Ectodermal cell (in vitro differentiated cells): Measurements from ENCODE around the gene C20orf204.

Experiments used
- H3K27ac ChIP-seq: 2 replicates; pipeline ENCODE4 v1.7.0; 2013; ENCODE audit warnings: mild to moderate bottlenecking, low read depth, low read length; ENCODE audit not compliant: insufficient read depth, poor library complexity, severe bottlenecking
- H3K27me3 ChIP-seq: 2 replicates; pipeline ENCODE4 v1.7.0; 2013; ENCODE audit warnings: mild to moderate bottlenecking, low read length; ENCODE audit not compliant: insufficient read depth, control insufficient read depth, poor library complexity, severe bottlenecking
- H3K36me3 ChIP-seq: one replicate; pipeline ENCODE4 v1.7.0; 2013; ENCODE audit warnings: low read length; ENCODE audit not compliant: control insufficient read depth, insufficient read depth
- H3K4me1 ChIP-seq: one replicate; pipeline ENCODE4 v1.7.0; 2013; ENCODE audit warnings: low read length; ENCODE audit not compliant: control insufficient read depth, insufficient read depth
- H3K4me3 ChIP-seq: 2 replicates; pipeline ENCODE4 v1.7.0; 2013; ENCODE audit warnings: low read depth, low read length, control low read depth; ENCODE audit not compliant: insufficient read depth
- H3K9me3 ChIP-seq: 2 replicates; pipeline ENCODE4 v1.7.0; 2013; ENCODE audit warnings: mild to moderate bottlenecking, low read length, moderate library complexity; ENCODE audit not compliant: control insufficient read depth
- WGBS, 2 experiments: methylation state at CpG; one replicate each; pipeline ENCODE4 v1.1.7; 2013; ENCODE audit warnings: missing lambda C conversion rate in 2 of 2; 5-methylcytosine and 5-hydroxymethylcytosine counted together

The C20orf204 gene

DNA sequence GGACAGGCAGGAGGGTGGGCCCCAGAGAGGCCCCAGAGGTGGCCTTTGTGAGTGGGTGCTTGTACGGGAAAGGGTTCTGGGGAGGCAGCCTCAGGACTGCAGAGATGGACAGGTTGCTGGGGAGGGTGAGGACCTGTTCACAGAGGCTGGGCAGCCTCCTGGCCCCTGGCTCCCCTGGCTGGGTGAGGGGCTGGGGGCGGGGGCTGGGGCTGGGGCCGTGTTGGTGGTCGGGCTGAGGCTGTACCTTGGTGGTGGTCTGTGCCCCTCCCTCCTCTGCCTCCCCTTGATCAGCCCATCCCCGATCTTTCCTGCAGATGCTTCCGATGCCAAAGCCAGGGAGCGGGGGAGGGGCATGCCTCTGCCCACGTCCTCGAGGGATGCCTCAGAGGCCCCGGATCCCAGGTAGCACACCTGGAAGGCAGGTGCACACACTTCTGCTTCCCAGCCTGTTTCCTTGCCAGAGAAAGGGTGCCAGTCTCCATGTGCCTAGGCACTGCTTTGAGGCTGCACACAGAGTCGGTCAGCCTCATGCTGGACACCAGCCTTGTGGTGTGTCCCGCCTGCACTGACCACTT is 31.8 kb downstream of the C20orf204 start:
- Histone ChIP-seq H3K4me1 (peaks cover 7% of the 10 kb centered on the region), H3K36me3 (no peaks in the 10 kb centered on the region), H3K4me3 (no peak overlapping the region), H3K9me3 (no peaks in the 10 kb centered on the region), H3K27ac (no peak overlapping the region), H3K27me3 (peaks cover 4% of the 10 kb centered on the region)
- 85 to 86% methylated on average over 12 of the region's 12 CpGs for WGBS, 2 experiments

DNA sequence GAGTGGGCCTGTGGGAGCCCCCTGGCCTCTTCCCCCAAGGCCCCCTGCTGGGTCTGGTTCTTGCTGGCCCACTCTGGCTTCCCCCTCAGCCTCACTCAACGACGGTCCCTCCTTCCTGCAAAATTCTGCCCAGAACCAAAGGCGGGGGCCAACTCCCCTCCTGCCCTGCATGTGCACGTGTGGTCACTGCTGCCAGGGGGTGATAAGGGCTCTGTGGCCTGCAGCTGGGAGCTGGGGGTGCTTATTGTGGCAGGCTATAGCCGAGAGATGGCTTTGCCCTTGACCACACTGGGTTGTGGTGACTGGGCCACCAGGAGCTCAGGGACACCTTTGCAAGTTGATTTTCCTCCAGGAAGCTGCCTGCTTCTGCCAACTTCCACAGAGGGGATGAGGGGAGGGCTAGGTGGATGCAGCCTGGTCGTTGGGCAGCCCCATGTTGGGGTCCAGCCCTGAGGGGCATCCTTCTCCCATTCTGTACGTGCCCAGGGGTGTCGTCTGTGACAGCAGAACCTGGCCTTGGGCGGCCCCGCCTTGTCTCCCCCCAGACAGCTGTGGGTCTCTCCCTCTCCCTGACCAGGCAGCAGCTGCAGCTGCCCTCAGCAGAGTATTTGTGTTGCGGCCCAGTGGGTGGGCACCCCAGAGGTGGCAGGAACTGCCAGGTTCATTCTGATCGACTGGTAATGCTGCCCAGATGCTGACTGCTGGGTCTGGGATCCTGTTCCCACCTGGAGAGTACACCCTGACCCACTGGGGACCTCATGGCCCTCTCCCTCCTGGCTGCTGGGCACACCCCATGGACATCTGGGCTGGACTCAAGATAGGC is 32.6 kb downstream of the C20orf204 start:
- Histone ChIP-seq H3K27me3 (peaks cover 2% of the 10 kb centered on the region), H3K27ac (no peak overlapping the region), H3K4me3 (no peak overlapping the region), H3K4me1 (peaks cover 7% of the 10 kb centered on the region), H3K36me3 (no peaks in the 10 kb centered on the region), H3K9me3 (no peaks in the 10 kb centered on the region)
- 86 to 88% methylated on average over 12 of the region's 12 CpGs for WGBS, 2 experiments

DNA sequence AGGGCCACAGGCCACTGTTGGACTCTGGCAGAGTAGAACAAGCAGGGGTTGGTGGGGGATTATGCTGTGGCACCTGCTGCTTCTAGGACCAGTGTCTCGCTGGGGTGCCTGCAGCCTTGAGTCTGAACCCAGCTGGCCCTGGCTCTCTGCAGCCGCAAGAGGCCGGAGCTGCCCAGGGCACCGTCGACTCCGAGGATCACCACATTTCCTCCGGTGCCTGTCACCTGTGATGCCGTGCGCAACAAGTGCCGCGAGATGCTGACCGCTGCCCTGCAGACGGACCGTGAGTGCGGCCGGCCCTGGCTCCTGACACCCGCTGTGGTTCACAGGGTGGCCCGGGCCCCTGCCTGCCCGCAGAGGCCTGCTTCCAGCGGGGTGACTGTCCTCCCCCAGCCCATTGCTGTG is 33.2 kb downstream of the C20orf204 start:
- WGBS, 2 experiments, result 93% methylated on average over 20 of the region's 20 CpGs
- Histone ChIP-seq H3K4me1 (peaks cover 2% of the 10 kb centered on the region), H3K4me3 (no peak overlapping the region)

DNA sequence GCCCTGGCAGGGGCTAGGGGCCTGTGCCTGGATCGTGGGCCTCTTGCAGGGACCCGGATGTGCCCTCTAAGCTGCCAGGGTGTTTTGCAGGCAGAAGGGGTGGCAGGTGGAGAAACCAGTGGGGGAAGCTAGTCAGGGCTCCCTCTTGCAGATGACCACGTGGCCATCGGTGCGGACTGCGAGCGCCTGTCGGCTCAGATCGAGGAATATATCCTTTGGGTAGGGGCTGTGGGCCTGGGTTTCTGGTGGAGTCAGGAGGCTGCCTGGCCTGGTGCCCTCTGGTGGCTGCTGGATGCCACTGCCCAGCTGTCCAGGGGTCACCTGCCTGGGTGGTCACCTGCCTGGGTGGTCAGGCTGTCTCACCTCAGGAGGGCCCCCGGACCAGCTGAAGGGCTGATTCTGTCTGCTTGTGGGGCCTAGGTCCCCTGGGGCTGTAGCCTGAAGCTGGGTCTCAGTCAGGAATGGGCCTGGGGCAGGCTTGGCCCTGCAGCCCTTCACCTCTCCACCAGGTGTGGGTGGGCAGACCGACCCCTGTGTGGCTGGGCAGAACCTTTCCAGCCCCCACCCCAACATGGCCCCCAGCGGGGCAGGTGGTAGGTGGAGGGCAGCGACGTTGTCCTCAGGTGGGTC is 33.7 kb downstream of the C20orf204 start:
- no peaks in the 10 kb centered on the region for H3K27me3 ChIP-seq
- H3K9me3 ChIP-seq, result no peaks in the 10 kb centered on the region
- H3K36me3 ChIP-seq, result no peaks in the 10 kb centered on the region
- no peaks in the 10 kb centered on the region for H3K4me1 ChIP-seq
- H3K4me3 ChIP-seq, result no peak overlapping the region
- H3K27ac ChIP-seq, result no peak overlapping the region
- WGBS, 2 experiments, result 67 to 68% methylated on average over 14 of the region's 14 CpGs

More for the DNA sequence above, 33.2 kb downstream of the C20orf204 start:
- Histone ChIP-seq H3K27ac (no peak overlapping the region), H3K9me3 (no peaks in the 10 kb centered on the region), H3K27me3 (no peaks in the 10 kb centered on the region), H3K36me3 (no peaks in the 10 kb centered on the region)

DNA sequence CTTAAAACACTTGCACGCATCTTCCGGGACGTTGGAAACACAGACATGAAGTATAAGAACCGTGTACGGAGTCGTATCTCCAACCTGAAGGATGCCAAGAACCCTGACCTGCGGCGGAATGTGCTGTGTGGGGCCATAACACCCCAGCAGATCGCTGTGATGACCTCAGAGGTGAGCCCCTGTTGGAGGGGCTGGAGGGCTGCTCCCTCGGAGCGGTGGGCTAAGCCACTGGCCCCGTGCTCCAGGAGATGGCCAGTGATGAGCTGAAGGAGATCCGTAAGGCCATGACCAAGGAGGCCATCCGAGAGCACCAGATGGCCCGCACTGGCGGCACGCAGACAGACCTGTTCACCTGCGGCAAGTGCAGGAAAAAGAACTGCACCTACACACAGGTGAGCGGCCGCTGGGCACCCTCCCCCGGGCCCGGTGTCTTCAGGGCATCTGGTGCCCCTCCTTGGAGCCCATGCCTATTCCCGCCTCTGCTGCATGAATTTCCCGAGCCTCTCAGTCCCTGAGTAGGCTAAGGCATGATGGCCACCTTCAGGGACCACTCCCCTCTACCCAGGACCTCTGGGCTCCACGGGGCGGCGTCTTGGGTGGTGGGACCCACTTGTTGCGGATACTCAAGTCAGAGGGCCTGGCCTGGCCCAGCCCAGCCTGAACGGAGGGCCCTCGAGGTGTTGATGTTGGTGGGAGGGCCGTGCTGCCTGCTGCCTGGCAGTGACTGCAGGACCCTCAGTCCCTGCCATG is 34.4 kb downstream of the C20orf204 start:
- WGBS, 2 experiments, result 95 to 96% methylated on average over 31 of the region's 31 CpGs
- no peak overlapping the region for H3K4me3 ChIP-seq
- no peaks in the 10 kb centered on the region for H3K27me3 ChIP-seq
- H3K9me3 ChIP-seq, result no peaks in the 10 kb centered on the region
- H3K4me1 ChIP-seq, result no peaks in the 10 kb centered on the region
- no peaks in the 10 kb centered on the region for H3K36me3 ChIP-seq
- H3K27ac ChIP-seq, result no peak overlapping the region

DNA sequence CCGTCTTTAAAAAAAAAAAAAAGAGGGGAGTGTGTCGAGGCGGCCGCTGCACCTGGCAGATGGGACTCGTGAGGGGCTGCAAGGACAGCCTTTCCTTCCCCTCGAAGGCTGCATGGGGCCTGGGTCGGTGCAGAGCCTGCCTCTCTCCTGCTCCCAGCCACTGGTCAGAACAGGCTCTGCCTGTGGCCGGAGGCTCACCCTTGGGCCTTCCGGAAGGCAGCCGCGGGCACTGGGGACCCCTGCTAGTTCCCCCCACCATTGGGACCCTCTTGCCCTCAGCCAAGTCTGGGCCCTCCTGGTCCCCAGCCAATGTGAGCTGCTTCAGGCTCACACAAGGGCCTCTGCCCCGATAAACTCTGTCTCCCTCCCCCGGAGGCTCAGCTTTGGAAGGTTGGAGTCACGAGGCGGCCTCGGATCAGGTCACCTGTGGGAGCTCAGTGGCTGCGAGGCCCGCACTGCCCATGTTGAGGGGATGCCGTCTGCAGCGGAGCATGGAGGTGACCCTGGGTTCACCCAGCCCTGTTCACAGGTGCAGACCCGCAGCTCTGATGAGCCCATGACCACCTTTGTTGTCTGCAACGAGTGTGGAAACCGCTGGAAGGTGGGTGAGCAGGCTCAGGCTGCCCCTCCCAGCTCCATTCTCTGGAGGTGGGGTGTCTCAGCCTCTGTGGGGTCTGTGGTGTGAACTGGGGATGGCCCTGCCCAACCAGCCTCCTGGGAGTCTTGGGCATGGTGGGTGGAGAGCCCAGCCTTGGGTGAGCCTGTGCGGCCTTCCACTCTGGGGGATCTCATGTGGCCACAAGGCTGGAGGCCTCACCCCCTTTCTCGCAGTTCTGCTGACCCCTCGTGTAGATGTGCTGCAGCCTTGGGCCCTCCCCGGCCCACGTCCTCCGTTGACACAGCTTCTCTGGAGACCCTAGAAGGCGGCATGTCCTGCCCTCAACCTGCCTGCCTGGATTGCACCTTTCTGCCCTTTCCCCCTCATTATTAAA is 35.7 kb downstream of the C20orf204 start:
- no peaks in the 10 kb centered on the region for H3K4me1 ChIP-seq
- H3K27ac ChIP-seq, result no peak overlapping the region
- no peak overlapping the region for H3K4me3 ChIP-seq
- no peaks in the 10 kb centered on the region for H3K9me3 ChIP-seq
- H3K27me3 ChIP-seq, result no peaks in the 10 kb centered on the region
- H3K36me3 ChIP-seq, result no peaks in the 10 kb centered on the region
- WGBS, 2 experiments, result 93 to 95% methylated on average over 30 of the region's 30 CpGs

DNA sequence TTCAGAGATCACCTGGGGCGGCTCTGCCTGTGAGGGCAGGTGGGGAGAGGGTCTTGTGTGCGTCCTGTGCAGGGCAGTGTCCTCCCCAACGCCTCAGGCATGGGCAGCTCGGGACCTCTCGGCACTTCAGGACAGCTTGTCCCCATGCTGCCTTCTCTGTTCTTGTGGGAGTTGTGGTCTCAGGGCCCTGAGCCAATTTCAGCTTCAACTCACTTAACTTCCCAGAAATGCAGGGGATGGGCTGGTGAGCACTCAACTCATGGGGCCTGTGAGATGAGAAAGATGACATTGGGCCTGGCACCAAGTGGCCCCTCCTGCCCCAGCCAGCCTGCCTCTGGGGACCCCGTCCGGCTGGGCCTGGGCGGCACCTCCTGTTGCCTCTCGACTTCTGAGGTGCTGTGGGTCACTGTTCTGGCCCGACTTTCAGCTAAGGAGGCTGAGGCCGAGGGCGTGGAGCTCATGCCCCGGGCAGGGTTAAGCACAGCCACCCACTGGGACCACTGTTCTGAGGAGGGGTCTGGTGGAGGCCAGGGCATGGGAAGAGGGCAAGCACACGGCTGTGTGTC is 36.6 kb downstream of the C20orf204 start:
- no peaks in the 10 kb centered on the region for H3K36me3 ChIP-seq
- H3K9me3 ChIP-seq, result no peaks in the 10 kb centered on the region
- H3K4me1 ChIP-seq, result no peaks in the 10 kb centered on the region
- no peak overlapping the region for H3K27ac ChIP-seq
- H3K27me3 ChIP-seq, result no peaks in the 10 kb centered on the region
- no peak overlapping the region for H3K4me3 ChIP-seq
- WGBS, 2 experiments, result 92 to 94% methylated on average over 14 of the region's 14 CpGs

DNA sequence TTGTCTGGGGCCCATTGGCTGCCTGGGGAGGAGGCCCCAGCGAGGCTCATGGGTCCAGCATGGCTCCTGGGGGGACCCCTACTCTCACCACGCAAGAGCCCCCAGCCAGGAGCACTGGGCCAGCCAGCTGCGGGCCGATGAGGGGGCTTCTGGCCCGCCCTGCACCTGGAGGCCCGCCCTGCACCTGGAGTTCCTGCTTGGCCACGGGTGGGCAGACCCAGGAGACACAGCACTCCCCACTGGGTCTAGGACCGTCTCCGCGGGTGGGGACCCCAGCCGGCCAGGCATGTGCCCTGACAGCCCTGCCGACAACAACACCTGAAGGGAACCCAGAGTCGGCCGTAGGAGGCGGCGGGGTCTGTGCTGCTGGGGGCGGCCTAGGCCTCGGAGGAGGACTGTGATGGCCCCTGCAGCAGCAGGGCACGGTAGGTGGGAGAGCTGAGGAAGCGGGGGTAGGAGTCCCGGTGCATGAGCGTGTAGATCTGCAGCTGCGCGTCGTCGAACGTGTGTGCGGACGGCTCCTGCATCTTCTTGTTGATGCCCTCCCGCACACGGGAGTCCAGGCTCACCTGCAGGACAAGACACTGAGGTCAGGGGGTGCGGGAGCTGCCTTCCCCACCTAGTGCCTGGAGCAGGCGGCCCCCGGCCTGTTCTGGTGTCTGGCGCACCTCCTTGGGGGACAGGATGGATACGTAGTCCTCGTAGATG is 37.6 kb downstream of the C20orf204 start:
- no peaks in the 10 kb centered on the region for H3K27me3 ChIP-seq
- H3K9me3 ChIP-seq, result no peaks in the 10 kb centered on the region
- H3K4me3 ChIP-seq, result no peak overlapping the region
- no peaks in the 10 kb centered on the region for H3K36me3 ChIP-seq
- H3K4me1 ChIP-seq, result peaks cover 9% of the 10 kb centered on the region
- 93 to 94% methylated on average over 37 of the region's 37 CpGs for WGBS, 2 experiments
- no peak overlapping the region for H3K27ac ChIP-seq
